Tibial nerve (tissue), 4 donors: ENCODE measurements around the gene TMUB1. TPM values are rescaled to one million over a fixed set of nuclear protein-coding genes. Genes with fewer than 3 reads are reported as not detected.
A peak's percentile ranks its signal among the peaks of the same experiment; 100 is the strongest.
"Not testable (repeated sequence)": the region's sequence is repeated elsewhere in the genome, so short reads cannot be mapped to it uniquely, and the experiment has no call there.

ENCODE experiments used
- DNase-seq, 2 donors: peaks; one replicate each; pipeline ENCODE4 v3.0.0-alpha.2; 2019; ENCODE audit warnings: low spot score in 2 of 2
- H3K27ac ChIP-seq, 4 donors: fragments of 200-600 bp; sonication (generic) in 3 of 4; one replicate each; pipeline ENCODE4 v1.5.1; 2017 to 2019; ENCODE audit warnings: mild to moderate bottlenecking in 1 of 4
- H3K27me3 ChIP-seq, 2 donors: fragments of 200-600 bp; sonication (generic) in 1 of 2; one replicate each; pipeline versions ENCODE4 v1.5.1 to v1.6.0; 2017 to 2019
- H3K36me3 ChIP-seq, 3 donors: fragments of 200-600 bp; sonication (generic); one replicate each; pipeline ENCODE4 v1.5.1; 2018 to 2019
- H3K4me1 ChIP-seq, 4 donors: fragments of 200-600 bp; sonication (generic) in 3 of 4; one replicate each; pipeline ENCODE4 v1.5.1; 2017 to 2019
- H3K4me3 ChIP-seq, 4 donors: fragments of 200-600 bp; sonication (generic) in 3 of 4; one replicate each; pipeline ENCODE4 v1.5.1; 2017 to 2019; ENCODE audit warnings: mild to moderate bottlenecking in 1 of 4, moderate library complexity in 1 of 4
- H3K9me3 ChIP-seq, 4 donors: fragments of 200-600 bp; sonication (generic) in 3 of 4; one replicate each; pipeline ENCODE4 v1.5.1; 2017 to 2019
- CTCF ChIP-seq, 5 experiments: fragments of 200-600 bp in 3 of 5; fragments of 450-650 bp in 2 of 5; sonication (generic) in 3 of 5; IDR thresholded peaks; one replicate each; pipeline ENCODE4 v1.5.1; 2016 to 2019; ENCODE audit warnings: antibody characterized with exemption in 5 of 5, mild to moderate bottlenecking in 3 of 5, moderate library complexity in 2 of 5
- EP300 ChIP-seq, 2 donors: sonication (generic); formaldehyde crosslinking; IDR thresholded peaks; one replicate each; pipeline ENCODE4 v1.6.1; 2017; ENCODE audit warnings: antibody characterized with exemption in 2 of 2, mild to moderate bottlenecking in 1 of 2
- POLR2A ChIP-seq, 2 donors: fragments of 450-650 bp; IDR thresholded peaks; one replicate each; pipeline ENCODE4 v1.6.1; 2017; ENCODE audit warnings: antibody characterized with exemption in 2 of 2, mild to moderate bottlenecking in 2 of 2, moderate library complexity in 2 of 2
- WGBS, 2 donors: methylation state at CpG; one replicate each; pipeline ENCODE4 v1.1.5; 2018; 5-methylcytosine and 5-hydroxymethylcytosine counted together
- total RNA-seq, 4 donors: library from RNA; depleted of rRNA; stranded (reverse); fragments of >200 nt; gene quantifications; one replicate each; pipeline ENCODE4 v1.1.0, GENCODE V29; 2016

The TMUB1 gene
- total RNA-seq, 4 donors from 2014 or later, result 24.3 to 61.5 (median 33.8) TPM

- H3K27ac ChIP-seq, result no peak overlapping the region
- no peak for DNase-seq
- H3K4me3 ChIP-seq, result no peak overlapping the region
- H3K27me3 ChIP-seq, result no peaks in the 10 kb centered on the region
- no peak for TF ChIP-seq POLR2A (IDR thresholded peaks at IDR 0.05)
- no peak for TF ChIP-seq CTCF (IDR thresholded peaks at IDR 0.05)
- TF ChIP-seq EP300 (IDR thresholded peaks at IDR 0.05), result no peak
- H3K9me3 ChIP-seq, result no peaks in the 10 kb centered on the region
- 80 to 92% methylated on average over 8 to 17 of the region's 20 CpGs for WGBS, 2 donors
- H3K4me1 ChIP-seq, result peaks cover 0 to 28% (median 15%) of the 10 kb centered on the region in 4 donors
- peaks cover 0 to 57% (median 0%) of the 10 kb centered on the region in 3 donors for H3K36me3 ChIP-seq
These were observed 39.3 kb downstream of the TMUB1 start for GRCh38 chr7:151043959-151044358.

GRCh38 chr7:151043449-151043848, 39.8 kb downstream of the TMUB1 start:
- H3K36me3 ChIP-seq, result peaks cover 0 to 59% (median 0%) of the 10 kb centered on the region in 3 donors
- H3K9me3 ChIP-seq, H3K27me3 ChIP-seq, H3K4me3 ChIP-seq, DNase-seq, H3K27ac ChIP-seq: not testable (repeated sequence)
- WGBS, 2 donors, result 84 to 87% methylated on average over 10 of the region's 10 CpGs
- H3K4me1 ChIP-seq, result peaks cover 0 to 33% (median 18%) of the 10 kb centered on the region in 4 donors

- Histone ChIP-seq H3K27me3 (no peaks in the 10 kb centered on the region), H3K4me3 (no peak overlapping the region), H3K36me3 (peaks cover 0 to 81% (median 0%) of the 10 kb centered on the region in 3 donors), H3K9me3 (no peaks in the 10 kb centered on the region), H3K27ac (no peak overlapping the region), H3K4me1 (peaks cover 0 to 19% (median 9%) of the 10 kb centered on the region in 4 donors)
- WGBS, 2 donors, result 87% methylated on average over 29 to 30 of the region's 30 CpGs
- DNase-seq, result no peak
- TF ChIP-seq CTCF (IDR thresholded peaks at IDR 0.05) (no peak), EP300 (IDR thresholded peaks at IDR 0.05) (no peak), POLR2A (IDR thresholded peaks at IDR 0.05) (no peak)
These were observed 42.5 kb downstream of the TMUB1 start for GRCh38 chr7:151040616-151041375.

DNA sequence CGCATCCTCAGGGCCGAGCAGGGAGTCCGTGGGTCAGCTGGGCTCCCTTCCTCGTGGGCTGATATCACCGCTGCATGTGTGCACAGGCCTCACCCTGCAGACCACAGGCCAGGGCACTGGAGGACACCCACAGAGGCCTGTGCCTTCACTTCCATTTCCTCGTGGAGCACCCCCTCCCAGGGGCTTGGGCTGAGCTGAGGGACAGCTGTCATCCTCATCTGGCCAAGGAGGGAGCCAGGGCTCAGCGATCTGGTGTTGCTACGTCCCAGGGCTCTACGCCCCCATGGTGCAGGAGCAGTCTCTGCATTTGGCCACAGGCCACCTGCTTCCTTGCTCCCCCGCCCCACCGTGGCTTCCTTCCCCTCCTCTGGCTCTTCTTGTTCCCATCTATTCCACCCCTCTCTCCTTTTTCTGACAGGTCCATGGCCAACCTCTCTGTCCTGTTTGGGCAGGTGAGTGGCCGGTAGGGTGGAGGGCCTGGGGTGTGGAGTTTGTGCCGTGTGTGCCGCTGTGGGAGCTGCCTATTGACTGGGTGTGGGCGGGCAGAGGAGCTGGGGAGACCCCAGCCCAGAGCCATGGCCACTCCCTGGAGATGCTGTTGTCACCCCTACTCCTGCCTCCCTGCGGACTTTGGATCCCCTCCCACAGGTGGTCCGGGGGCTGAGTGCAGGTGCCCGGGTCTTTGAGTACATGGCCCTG, 43.3 kb downstream of the TMUB1 start:
- no peak for DNase-seq
- peaks cover 0 to 24% (median 9%) of the 10 kb centered on the region in 4 donors for H3K4me1 ChIP-seq
- H3K27me3 ChIP-seq, result no peaks in the 10 kb centered on the region
- H3K27ac ChIP-seq, result no peak overlapping the region
- 68% methylated on average over 17 to 18 of the region's 18 CpGs for WGBS, 2 donors
- peaks cover 0 to 81% (median 0%) of the 10 kb centered on the region in 3 donors for H3K36me3 ChIP-seq
- no peak overlapping the region for H3K4me3 ChIP-seq
- TF ChIP-seq CTCF (IDR thresholded peaks at IDR 0.05), result no peak
- no peak for TF ChIP-seq EP300 (IDR thresholded peaks at IDR 0.05)
- no peak for TF ChIP-seq POLR2A (IDR thresholded peaks at IDR 0.05)
- no peaks in the 10 kb centered on the region for H3K9me3 ChIP-seq

GRCh38 chr7:151038951-151039849, 44.1 kb downstream of the TMUB1 start:
- Histone ChIP-seq H3K9me3 (no peaks in the 10 kb centered on the region), H3K27ac (peak overlapping the region in 2 of 4 donors; percentile 20 to 70), H3K27me3 (no peaks in the 10 kb centered on the region), H3K4me3 (no peak overlapping the region), H3K4me1 (peaks cover 0 to 27% (median 9%) of the 10 kb centered on the region in 4 donors), H3K36me3 (peaks cover 0 to 81% (median 0%) of the 10 kb centered on the region in 3 donors)
- 38 to 40% methylated on average over 10 to 12 of the region's 12 CpGs for WGBS, 2 donors
- DNase-seq, result peak; percentile 23 to 45
- peak in 1 of 2 donors; percentile 45 for TF ChIP-seq EP300 (IDR thresholded peaks at IDR 0.05)
- no peak for TF ChIP-seq POLR2A (IDR thresholded peaks at IDR 0.05)
